ENCODE results near the gene NUP210.

- no peak for TF ChIP-seq POLR2AphosphoS5 (IDR thresholded peaks at IDR 0.05; ENCODE audit: low read depth, low read length)
- no peak for TF ChIP-seq TAF1 (IDR thresholded peaks at IDR 0.05; ENCODE audit: borderline replicate concordance, insufficient read depth, low read length)
- TF ChIP-seq, protein P1, sequence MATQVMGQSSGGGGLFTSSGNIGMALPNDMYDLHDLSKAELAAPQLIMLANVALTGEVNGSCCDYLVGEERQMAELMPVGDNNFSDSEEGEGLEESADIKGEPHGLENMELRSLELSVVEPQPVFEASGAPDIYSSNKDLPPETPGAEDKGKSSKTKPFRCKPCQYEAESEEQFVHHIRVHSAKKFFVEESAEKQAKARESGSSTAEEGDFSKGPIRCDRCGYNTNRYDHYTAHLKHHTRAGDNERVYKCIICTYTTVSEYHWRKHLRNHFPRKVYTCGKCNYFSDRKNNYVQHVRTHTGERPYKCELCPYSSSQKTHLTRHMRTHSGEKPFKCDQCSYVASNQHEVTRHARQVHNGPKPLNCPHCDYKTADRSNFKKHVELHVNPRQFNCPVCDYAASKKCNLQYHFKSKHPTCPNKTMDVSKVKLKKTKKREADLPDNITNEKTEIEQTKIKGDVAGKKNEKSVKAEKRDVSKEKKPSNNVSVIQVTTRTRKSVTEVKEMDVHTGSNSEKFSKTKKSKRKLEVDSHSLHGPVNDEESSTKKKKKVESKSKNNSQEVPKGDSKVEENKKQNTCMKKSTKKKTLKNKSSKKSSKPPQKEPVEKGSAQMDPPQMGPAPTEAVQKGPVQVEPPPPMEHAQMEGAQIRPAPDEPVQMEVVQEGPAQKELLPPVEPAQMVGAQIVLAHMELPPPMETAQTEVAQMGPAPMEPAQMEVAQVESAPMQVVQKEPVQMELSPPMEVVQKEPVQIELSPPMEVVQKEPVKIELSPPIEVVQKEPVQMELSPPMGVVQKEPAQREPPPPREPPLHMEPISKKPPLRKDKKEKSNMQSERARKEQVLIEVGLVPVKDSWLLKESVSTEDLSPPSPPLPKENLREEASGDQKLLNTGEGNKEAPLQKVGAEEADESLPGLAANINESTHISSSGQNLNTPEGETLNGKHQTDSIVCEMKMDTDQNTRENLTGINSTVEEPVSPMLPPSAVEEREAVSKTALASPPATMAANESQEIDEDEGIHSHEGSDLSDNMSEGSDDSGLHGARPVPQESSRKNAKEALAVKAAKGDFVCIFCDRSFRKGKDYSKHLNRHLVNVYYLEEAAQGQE (IDR thresholded peaks at IDR 0.05; ENCODE audit: insufficient read depth in 1 of 2, low read depth in 2 of 2, low read length in 2 of 2) = no peak
- no peak for TF ChIP-seq SIN3A (IDR thresholded peaks at IDR 0.05; ENCODE audit: borderline replicate concordance, insufficient read depth, low read length)
These were observed 30.7 kb downstream of the NUP210 start for GRCh38 chr3:13389378-13389777.

Data from PFSK-1 (cell line).